ENCODE data around the gene SLC34A1. TPM values are rescaled to one million over a fixed set of nuclear protein-coding genes. Genes with fewer than 3 reads are reported as not detected.
A peak's percentile ranks its signal among the peaks of the same experiment; 100 is the strongest.

Gene SLC34A1
- total and polyA plus RNA-seq, 2 of the 4 experiments (the other 2 are of a cell fraction), result not detected

DNA sequence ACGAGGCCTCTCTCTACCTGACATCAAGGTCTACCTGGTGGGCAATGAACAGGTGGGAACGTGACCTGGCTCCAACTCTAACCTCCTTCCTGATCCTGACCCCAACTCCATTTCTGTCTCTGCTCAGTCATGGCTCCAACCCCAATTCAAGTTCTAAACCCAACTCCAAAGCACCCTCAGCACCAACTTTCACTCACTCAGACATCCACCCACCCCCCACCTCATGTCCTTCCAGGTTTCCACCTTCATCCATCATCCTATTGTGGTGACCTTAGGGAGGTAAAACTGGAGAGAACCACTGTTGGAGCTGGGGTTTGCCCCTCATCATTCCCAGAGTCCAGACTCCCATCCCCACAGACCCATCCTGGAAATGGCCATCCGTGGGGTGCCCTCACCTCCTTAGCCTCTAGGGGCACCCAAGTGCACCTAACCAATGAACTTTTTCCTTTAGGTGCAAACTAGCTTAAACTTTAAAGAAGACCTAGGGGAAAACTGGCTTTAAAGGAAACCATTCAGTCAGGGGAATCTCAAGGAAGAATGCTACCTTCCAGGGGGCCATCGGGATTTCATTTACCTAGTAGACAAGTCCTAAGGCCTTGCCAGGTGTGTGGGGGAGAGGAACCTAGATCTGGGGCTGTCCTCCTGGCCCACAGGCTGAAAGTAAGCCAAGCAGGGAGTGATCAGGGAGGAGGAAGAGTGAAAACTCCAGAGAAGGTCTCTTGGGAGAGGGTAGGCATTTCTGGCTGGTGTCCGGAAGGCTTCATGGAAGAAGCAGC lies 15.2 kb upstream of the SLC34A1 start:
- in situ Hi-C loops (cut with MboI; ENCODE audit: low sequenced_read_pairs) (no loop called here), intact Hi-C loops (cut with micrococcal nuclease) (no loop called here), dilution Hi-C loops (cut with HindIII; ENCODE audit: low sequenced_read_pairs, unreplicated experiment) (no loop called here)
- Histone ChIP-seq H2BK120ac (ENCODE audit: low read depth, low read length) (no peak overlapping the region), H3K79me1 (ENCODE audit: low read depth in 1 of 2, low read length in 2 of 2) (no peaks in the 10 kb centered on the region), H3K9me1 (ENCODE audit: insufficient read depth, low read length) (no peaks in the 10 kb centered on the region), H2BK5ac (ENCODE audit: low read depth, low read length, poor library complexity, severe bottlenecking) (no peak overlapping the region), H3K9ac (ENCODE audit: low read depth, low read length) (no peak overlapping the region), H2AFZ (replicated peaks; ENCODE audit: low read length, poor library complexity) (peak overlapping the region; percentile 44), H4K20me1 (ENCODE audit: insufficient read depth, low read length) (no peaks in the 10 kb centered on the region; the same call in none of the 2 replicates), H3K4ac (ENCODE audit: low read depth, low read length) (no peak overlapping the region), H3K27ac (ENCODE audit: insufficient read depth, low read length) (no peak overlapping the region), H3K4me1 (ENCODE audit: control insufficient read depth, insufficient read depth, low read length) (peaks cover 11% of the 10 kb centered on the region; the same call in 1 of the 2 replicates), H2BK20ac (ENCODE audit: low read depth, low read length) (no peak overlapping the region), H3K14ac (replicated peaks; ENCODE audit: low read depth, low read length) (no peak overlapping the region), H3K4me3 (ENCODE audit: insufficient read depth, low read depth, low read length) (no peak overlapping the region), H3K27me3 (ENCODE audit: control insufficient read depth, insufficient read depth, low read length) (peaks cover 4% of the 10 kb centered on the region; the same call in 1 of the 2 replicates), H3K36me3 (ENCODE audit: control insufficient read depth, insufficient read depth, low read length) (no peaks in the 10 kb centered on the region), H3K9me3 (ENCODE audit: control insufficient read depth, insufficient read depth, low read length) (no peaks in the 10 kb centered on the region), H3K56ac (ENCODE audit: extremely low read depth, insufficient read depth, low read length) (no peak overlapping the region), H3K4me2 (ENCODE audit: low read depth, low read length) (no peak overlapping the region), H3K23ac (ENCODE audit: low read depth, low read length) (no peak overlapping the region), H3K18ac (ENCODE audit: low read depth, low read length) (no peak overlapping the region), H4K5ac (ENCODE audit: low read depth, low read length) (no peak overlapping the region), H4K8ac (ENCODE audit: low read depth in 2 of 2, low read length in 2 of 2) (no peak overlapping the region), H2AK5ac (ENCODE audit: low read depth, low read length) (no peak overlapping the region), H2BK15ac (ENCODE audit: low read depth, low read length) (no peak overlapping the region), H2AK9ac (replicated peaks; ENCODE audit: low read depth, low read length, poor library complexity) (peak overlapping the region; percentile 75), H4K91ac (ENCODE audit: insufficient read depth, low read depth, low read length) (no peak overlapping the region)
- DNase-seq (no peak), ATAC-seq (ENCODE audit: low read depth) (0 out of 2 replicates have a peak, but pooled peaks have one; percentile 13)
- TF ChIP-seq, protein P1, sequence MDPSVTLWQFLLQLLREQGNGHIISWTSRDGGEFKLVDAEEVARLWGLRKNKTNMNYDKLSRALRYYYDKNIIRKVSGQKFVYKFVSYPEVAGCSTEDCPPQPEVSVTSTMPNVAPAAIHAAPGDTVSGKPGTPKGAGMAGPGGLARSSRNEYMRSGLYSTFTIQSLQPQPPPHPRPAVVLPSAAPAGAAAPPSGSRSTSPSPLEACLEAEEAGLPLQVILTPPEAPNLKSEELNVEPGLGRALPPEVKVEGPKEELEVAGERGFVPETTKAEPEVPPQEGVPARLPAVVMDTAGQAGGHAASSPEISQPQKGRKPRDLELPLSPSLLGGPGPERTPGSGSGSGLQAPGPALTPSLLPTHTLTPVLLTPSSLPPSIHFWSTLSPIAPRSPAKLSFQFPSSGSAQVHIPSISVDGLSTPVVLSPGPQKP (IDR thresholded peaks at IDR 0.05; ENCODE audit: borderline replicate concordance, low read depth, low read length), result no peak
- TF ChIP-seq MAZ (IDR thresholded peaks at IDR 0.05; ENCODE audit: borderline replicate concordance, low read depth, low read length), result no peak
- TF ChIP-seq, protein P2, sequence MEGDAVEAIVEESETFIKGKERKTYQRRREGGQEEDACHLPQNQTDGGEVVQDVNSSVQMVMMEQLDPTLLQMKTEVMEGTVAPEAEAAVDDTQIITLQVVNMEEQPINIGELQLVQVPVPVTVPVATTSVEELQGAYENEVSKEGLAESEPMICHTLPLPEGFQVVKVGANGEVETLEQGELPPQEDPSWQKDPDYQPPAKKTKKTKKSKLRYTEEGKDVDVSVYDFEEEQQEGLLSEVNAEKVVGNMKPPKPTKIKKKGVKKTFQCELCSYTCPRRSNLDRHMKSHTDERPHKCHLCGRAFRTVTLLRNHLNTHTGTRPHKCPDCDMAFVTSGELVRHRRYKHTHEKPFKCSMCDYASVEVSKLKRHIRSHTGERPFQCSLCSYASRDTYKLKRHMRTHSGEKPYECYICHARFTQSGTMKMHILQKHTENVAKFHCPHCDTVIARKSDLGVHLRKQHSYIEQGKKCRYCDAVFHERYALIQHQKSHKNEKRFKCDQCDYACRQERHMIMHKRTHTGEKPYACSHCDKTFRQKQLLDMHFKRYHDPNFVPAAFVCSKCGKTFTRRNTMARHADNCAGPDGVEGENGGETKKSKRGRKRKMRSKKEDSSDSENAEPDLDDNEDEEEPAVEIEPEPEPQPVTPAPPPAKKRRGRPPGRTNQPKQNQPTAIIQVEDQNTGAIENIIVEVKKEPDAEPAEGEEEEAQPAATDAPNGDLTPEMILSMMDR (conservative IDR thresholded peaks at IDR 0.05; ENCODE audit: low read depth, low read length), result peak; percentile 56
- no peak for TF ChIP-seq MAFK (IDR thresholded peaks at IDR 0.05; ENCODE audit: low read depth, low read length)
- TF ChIP-seq, protein P3, sequence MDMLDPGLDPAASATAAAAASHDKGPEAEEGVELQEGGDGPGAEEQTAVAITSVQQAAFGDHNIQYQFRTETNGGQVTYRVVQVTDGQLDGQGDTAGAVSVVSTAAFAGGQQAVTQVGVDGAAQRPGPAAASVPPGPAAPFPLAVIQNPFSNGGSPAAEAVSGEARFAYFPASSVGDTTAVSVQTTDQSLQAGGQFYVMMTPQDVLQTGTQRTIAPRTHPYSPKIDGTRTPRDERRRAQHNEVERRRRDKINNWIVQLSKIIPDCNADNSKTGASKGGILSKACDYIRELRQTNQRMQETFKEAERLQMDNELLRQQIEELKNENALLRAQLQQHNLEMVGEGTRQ (IDR thresholded peaks at IDR 0.05; ENCODE audit: low read depth, low read length), result no peak
- TF ChIP-seq RAD21 (IDR thresholded peaks at IDR 0.05; ENCODE audit: low read length), result peak; percentile 20; the same call in 1 of the 2 replicates
- 84% methylated on average over 3 of the region's 5 CpGs; no CpG with 5 or more reads in 1 of the 2 experiments for WGBS, 2 experiments (ENCODE audit: extremely low coverage in 2 of 2, insufficient read length in 1 of 2)
- ChIA-PET CTCF (interaction anchor here (0.6 to 1.3 kb wide), 4 partner anchors 12 to 96 kb away, joined by 3 to 7 read pairs (median 4); no protein-coding TSS in a partner anchor), POLR2A (ENCODE audit: unreplicated experiment) (no interaction called here)
- no TSS peak for BruUV-seq (replicated peaks)

Data from IMR-90 (cell line).